LoVo (cell line): ENCODE measurements around the gene ACSL6.

Experiments used
- DNase-seq: peaks from one replicate; pipeline ENCODE4 v3.0.0-alpha.2; 2016; ENCODE audit warnings: low spot score

Gene ACSL6

DNA sequence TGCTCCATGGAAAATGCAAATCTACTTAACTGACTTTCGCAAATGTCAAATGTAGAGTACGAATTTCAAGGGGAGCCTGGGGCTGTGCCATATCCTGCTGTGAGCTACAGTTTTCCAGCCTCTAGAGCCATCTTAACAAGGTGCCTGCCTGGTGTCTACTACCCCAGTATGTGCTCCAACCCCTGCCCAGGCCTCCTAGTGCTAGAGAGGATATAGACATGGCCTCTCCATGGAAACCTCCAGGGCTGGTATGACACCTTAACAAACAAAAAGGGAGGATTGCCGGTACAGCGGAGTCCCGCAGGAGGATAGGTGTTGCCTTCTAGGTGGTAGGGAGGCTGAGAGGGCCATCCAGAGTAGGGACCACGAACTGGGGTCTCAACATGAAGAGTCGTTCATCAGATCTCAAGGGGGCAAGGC is 35.4 kb upstream of the ACSL6 start:
- DNase-seq, result no peak

GRCh38 chr5:132044207-132044606 is 32.7 kb upstream of the ACSL6 start:
- DNase-seq, result no peak

DNA sequence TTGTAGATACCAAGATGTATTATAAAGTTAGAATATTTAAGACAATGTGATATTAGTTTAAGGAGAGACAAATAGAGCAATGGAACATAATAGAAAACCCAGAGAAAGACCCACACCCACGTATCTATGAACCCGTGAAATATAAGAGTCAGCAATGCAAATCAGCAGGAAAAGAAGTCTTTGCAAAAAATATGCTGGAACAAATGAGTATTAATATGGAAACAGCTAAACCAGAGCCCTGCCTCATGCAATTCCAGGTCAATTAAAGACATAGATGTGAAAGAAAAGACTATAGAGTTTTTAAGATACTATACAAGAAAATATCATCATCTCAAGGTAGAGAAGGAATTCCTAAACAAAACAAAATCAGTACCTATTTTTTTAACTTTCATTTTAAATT is 25.9 kb upstream of the ACSL6 start:
- no peak for DNase-seq

DNA sequence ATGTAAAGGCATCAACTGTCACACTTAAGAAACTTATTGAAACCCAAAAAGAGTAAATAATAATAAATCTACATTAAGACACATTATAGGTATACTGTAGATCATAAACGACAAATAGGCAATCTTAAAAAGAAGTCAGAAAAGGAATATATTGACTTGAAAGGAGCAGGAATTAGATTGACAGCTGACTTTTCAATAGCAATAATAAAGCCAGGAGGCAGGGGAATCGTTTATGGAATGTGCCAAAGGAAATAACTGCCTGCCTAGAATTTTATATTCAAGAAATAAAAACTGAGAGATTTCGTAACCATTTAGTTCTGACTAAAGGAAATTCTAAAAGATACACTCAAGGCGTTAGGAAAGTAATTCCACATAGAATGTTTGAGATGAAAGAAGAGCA is 21.7 kb upstream of the ACSL6 start:
- no peak for DNase-seq

DNA sequence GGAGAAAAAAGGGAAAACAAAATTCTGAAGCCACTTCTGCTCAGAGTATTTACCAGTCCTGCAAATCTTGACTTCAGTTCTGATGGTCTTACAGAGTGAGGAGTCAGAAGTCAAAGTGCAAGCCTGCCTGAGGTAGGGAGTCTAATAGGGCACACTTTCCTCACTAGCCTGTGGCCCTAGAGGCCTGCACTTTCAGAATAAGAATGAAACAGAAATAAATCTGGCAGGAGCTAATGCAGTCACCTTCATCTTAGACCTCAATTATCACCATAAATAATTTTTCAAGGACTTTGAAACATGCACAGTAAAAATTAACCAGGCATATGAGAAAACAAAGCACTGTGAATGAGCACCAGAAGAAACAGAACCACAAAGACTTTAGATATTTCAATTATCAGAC is 20.7 kb upstream of the ACSL6 start:
- DNase-seq, result no peak

GRCh38 chr5:132030610-132031009 is 19.2 kb upstream of the ACSL6 start:
- no peak for DNase-seq

GRCh38 chr5:132029609-132030330 is 18.3 kb upstream of the ACSL6 start:
- DNase-seq, result no peak

DNA sequence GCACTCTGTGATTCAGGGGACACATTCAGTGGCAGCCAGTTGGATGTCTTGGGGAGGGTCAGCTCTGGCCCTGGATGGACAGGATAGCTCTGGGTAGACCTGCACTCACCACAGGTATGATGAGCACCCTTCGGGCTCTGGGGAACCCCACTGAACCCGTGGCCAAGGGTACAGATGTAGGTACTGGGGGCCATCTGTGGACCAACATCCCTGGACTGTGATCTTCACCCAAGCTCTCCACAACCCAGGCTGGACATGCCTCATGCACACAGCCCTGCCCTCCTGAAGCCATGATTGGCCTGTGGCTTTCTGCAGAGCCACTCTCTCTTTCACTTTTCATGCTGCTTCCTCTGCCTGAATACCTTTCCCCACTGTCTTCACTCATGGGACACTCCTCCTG is 15.6 kb upstream of the ACSL6 start:
- DNase-seq, result no peak

GRCh38 chr5:132026516-132027008 is 15.1 kb upstream of the ACSL6 start:
- no peak for DNase-seq

DNA sequence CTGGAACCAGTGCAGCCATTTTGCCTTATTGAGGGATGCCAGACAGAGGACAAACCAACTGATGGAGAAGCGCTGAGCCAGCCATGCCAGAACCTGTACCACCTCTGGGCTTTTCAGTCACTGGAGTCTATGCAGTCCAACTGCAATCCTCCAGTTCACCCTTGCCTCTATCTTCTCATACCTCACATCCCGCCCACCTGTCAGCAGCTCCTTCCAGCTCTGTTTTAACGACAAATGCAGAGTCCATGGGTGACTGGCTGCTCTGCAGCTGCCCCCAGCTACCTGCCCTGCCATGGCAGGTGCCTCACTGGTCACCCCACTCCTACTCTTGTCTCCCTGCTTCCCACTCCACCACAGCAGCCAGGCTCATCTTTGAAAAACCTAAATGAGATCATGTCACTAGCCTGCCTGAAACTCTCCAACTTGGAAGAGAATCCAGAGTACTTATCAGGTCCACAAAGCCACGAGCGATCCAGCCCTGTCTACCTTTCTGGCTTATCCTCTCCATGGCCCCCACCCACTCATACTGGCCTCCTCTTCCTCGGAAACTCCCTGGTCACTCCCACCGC is 14.0 kb upstream of the ACSL6 start:
- no peak for DNase-seq

- DNase-seq, result no peak
Observed at GRCh38 chr5:132024789-132025402, 13.4 kb upstream of the ACSL6 start.

DNA sequence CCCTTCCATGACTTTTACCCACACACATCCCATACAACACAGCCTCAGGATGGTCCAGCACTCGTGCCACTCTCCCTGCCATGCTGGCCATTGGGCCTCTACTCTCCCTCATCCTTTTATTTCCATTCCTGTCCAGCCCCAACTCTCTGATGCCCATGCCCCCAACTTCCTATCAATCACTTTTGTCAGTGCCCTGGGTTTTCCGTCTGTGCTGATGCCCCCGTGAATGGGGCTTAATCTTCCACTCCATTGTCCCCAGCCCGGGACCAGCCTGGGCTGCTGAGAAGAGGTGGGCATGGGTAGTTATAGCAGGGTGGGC is 12.6 kb upstream of the ACSL6 start:
- DNase-seq, result no peak

GRCh38 chr5:132023258-132024116 is 12.0 kb upstream of the ACSL6 start:
- DNase-seq, result no peak

DNA sequence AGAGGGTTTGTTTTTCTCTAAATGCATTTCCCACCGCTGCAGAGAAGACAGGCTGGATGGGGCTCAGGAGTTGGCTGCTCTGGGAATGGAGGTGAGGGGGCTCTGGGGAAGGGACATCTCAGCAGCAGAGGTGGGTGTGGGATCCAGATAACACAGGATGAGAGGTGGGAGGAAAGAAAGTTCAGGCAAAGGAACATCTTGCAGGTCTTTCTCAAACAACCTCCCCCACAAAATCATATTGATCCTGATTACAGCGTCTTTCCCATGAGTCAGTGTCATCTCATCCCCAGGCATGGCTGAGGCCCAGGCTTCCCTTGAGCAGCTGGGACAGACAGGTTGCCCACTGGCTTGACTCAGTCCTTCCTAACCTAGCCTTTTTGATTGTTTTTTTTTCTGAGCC is 11.3 kb upstream of the ACSL6 start:
- no peak for DNase-seq

DNA sequence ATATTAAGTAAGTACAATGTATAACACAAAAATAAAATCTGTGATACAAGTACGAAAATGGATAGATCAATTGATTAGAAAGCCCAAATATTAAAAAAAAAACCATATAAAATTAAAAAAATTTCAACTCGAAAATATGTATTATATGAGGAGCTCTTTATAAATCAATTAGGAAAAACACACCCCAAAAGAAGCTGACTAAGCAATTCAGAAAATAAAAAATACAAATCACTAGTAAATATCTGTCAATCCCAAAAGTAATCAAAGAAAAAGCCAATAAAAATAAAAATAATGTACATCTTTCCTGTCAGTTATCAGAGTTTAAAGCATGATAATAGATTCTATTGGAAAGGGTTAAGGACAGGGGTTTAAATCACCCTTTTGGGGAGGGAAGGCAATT is 10.2 kb upstream of the ACSL6 start:
- DNase-seq, result no peak

GRCh38 chr5:132020568-132021339 is 9.3 kb upstream of the ACSL6 start:
- no peak for DNase-seq

- DNase-seq, result no peak
Observed at GRCh38 chr5:132019857-132020555, 8.5 kb upstream of the ACSL6 start.

DNA sequence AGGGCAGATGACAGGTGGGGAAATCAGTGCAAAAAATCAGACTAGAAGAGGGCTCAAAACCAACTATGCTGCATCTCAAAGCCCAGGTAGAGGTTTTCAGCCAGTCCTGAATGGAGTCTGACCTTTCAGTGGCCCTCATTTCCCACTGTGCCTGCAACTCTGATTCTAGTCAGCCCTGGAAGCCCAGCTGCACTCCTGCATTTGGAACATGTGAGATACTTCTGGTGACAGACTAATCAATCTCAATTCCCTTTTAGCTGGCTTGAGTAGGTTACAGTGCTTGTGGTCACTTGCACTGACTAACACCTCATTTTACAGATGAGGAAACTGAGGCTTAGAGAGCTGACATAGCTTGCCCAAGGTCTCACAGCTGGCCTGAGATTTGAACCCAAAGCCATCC is 7.9 kb upstream of the ACSL6 start:
- no peak for DNase-seq

- DNase-seq, result no peak
Observed at GRCh38 chr5:132017738-132018625, 6.5 kb upstream of the ACSL6 start.

DNA sequence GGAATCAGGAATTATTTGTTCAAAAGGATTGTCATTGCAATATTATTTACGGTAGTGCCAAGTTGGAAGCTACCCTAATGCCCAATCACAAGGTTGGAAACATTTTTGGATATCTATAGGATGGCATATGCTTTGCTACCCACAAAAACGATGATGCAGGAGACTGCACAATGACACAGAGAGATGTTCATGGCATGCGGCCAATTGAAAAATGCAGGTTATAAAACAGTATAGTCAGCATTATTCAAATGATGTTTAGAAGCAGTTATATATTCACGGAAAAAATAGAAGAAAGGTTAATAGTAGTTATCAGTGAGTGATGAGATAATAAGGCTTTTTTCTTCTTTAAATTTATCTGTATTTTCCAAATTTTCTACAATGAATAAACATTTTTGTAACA is 5.9 kb upstream of the ACSL6 start:
- DNase-seq, result no peak
